Panc1 (cell line): ENCODE measurements around the gene PRLHR. TPM values are rescaled to one million over a fixed set of nuclear protein-coding genes. Genes with fewer than 3 reads are reported as not detected.

Experiments
- ATAC-seq: fragments of 200-7000 bp; cut with Tn5 transposase; 2 replicates; pipeline ENCODE4 v1.9.1; 2020; ENCODE audit warnings: mild to moderate bottlenecking, moderate library complexity
- BruUV-seq: library from RNA; stranded (reverse); fragments of 400-500 nt; replicated peaks from 2 replicates; lab custom pipeline; 2021; lab: Mats Ljungman, UMichigan
- CTCF ChIA-PET: fragments of 300-600 bp; sonication (Branson Sonifier 250); formaldehyde crosslinking; loops from one replicate; lab custom pipeline; 2022; ENCODE audit warnings: antibody characterized with exemption; lab: Charles Lee
- POLR2A ChIA-PET: fragments of 300-600 bp; sonication (Branson Sonifier 250); formaldehyde crosslinking; loops from one replicate; lab custom pipeline; 2022; ENCODE audit warnings: antibody characterized with exemption; lab: Charles Lee
- DNase-seq: peaks from one replicate; pipeline ENCODE4 v3.0.0-alpha.2; 2010; ENCODE audit warnings: low read depth, low spot score
- H3K27ac ChIP-seq: 2 replicates; pipeline ENCODE4 v1.5.1; 2011; ENCODE audit warnings: mild to moderate bottlenecking, low read length, inconsistent platforms
- H3K27me3 ChIP-seq: fragments of 200-500 bp; sonication (Bioruptor generic); 2 replicates; pipeline ENCODE4 v1.6.0; 2014; ENCODE audit warnings: low read length, inconsistent platforms; ENCODE audit not compliant: control insufficient read depth, insufficient read depth
- H3K36me3 ChIP-seq: fragments of 200-500 bp; sonication (Bioruptor generic); 2 replicates; pipeline ENCODE4 v1.5.1; 2014; ENCODE audit warnings: inconsistent platforms, mild to moderate bottlenecking, low read length, moderate library complexity; ENCODE audit not compliant: control insufficient read depth, insufficient read depth
- H3K4me1 ChIP-seq: 2 replicates; pipeline ENCODE4 v1.5.1; 2011; ENCODE audit warnings: inconsistent platforms, mild to moderate bottlenecking, low read length, moderate library complexity; ENCODE audit not compliant: control insufficient read depth, insufficient read depth
- H3K4me3 ChIP-seq, 2 experiments: 2 replicates each; pipeline ENCODE4 v1.5.1; 2011 to 2012; ENCODE audit warnings: low read depth in 2 of 2, low read length in 2 of 2, mild to moderate bottlenecking in 2 of 2, inconsistent platforms in 1 of 2, moderate library complexity in 1 of 2
- H3K9me3 ChIP-seq: fragments of 200-500 bp; sonication (Bioruptor generic); 2 replicates; pipeline ENCODE4 v1.5.1; 2014; ENCODE audit warnings: low read depth, mild to moderate bottlenecking, inconsistent platforms, low read length, moderate library complexity; ENCODE audit not compliant: control insufficient read depth, insufficient read depth
- POLR2AphosphoS5 ChIP-seq: IDR thresholded peaks from 2 replicates; pipeline ENCODE4 v1.6.1; 2012; ENCODE audit warnings: mild to moderate bottlenecking, low read depth, low read length, moderate library complexity
- SIN3A ChIP-seq: IDR thresholded peaks from 2 replicates; pipeline ENCODE4 v1.6.1; 2012; ENCODE audit warnings: low read depth, mild to moderate bottlenecking, low read length, moderate library complexity, borderline replicate concordance; ENCODE audit not compliant: insufficient read depth
- TCF7L2 ChIP-seq: IDR thresholded peaks from 2 replicates; pipeline ENCODE4 v1.6.1; 2011; ENCODE audit warnings: mild to moderate bottlenecking, low read depth, low read length, inconsistent platforms
- in situ Hi-C: cut with HindIII; loops from 2 replicates; pipeline ENCODE4 v1.10.0; 2016; ENCODE audit warnings: low sequenced_read_pairs, low pct_unique_long_range_greater_than_20kb
- intact Hi-C: fragments of 100-400 bp; cut with micrococcal nuclease; formaldehyde crosslinking; loops from one replicate; pipeline ENCODE4 v1.10.0; 2022; ENCODE audit not compliant: unreplicated experiment
- total RNA-seq: library from RNA; stranded (reverse); gene quantifications from one replicate; pipeline ENCODE4 v1.2.1, GENCODE V29; 2021; ENCODE audit not compliant: unreplicated experiment
- TF ChIP-seq, protein P1 (sequence below), 2 experiments: IDR thresholded peaks; 2 replicates each; pipeline ENCODE4 v1.6.1; 2011 to 2012; ENCODE audit warnings: low read depth in 2 of 2, control low read depth in 1 of 2, low read length in 1 of 2, mild to moderate bottlenecking in 1 of 2, moderate library complexity in 1 of 2; ENCODE audit not compliant: insufficient read depth in 1 of 2
- TF ChIP-seq, protein P2 (sequence below): fragments of 450-650 bp; IDR thresholded peaks from 2 replicates; pipeline ENCODE4 v1.5.1; 2017; ENCODE audit warnings: mild to moderate bottlenecking

Gene PRLHR
- total RNA-seq, 1 experiment from 2014 or later: not detected

DNA sequence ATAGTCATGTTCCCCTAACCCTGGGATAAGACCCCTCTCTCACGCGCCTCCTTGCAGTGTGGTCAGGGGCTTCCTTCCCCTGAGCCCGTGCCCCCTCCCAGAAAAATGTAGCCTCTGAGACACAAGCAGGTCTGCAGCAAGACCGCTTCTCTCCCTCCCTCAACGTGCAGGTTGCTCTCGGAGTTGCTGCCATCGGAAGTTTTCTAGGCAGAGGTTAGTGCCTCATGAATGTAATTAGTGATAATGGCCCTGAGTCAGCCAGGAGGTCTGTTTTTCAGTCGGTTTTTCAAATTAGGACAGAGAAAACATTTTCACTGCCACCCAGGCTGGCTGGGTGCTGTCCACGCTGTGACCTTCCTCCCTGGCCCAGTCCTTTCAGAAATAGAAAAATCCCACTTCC lies 43.2 kb upstream of the PRLHR start:
- in situ Hi-C loops: no loop called here
- ATAC-seq: no peak

DNA sequence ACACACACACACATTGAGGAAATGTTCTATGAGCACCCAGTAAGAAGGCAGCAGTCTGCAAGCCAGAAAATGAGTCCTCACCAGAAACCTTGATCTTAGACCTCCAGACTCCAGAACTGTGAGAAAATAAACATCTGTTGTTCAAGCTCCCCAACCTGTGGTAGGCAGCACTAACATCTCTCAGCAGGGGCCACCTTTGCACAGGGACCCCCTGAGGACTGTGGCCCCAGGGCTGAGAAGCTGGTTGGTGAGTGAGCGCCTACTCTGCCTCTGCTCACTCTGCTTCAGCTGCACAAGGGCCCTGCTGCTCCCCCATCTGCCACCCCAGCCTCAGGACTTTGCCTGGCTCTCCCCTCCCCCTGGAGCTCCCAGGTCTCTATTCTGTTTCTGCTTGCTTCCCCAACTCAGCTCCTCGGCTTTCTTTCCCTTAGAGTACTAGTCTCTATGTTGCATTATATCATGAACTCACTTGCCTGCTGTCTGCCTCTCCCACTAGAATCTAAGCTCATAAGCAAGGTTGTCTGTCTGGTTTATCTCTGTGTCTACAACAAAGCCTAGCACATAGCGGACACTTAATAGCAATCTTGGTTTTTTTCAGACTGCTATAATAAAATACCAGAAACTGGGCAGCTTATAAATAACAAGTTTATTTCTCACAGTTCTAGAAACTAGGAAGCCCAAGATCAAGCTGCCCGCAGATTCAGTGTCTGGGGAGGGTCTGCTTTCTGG lies 40.4 kb upstream of the PRLHR start:
- TF ChIP-seq POLR2AphosphoS5: no peak
- no peak for TF ChIP-seq TCF7L2
- TF ChIP-seq, protein P1, sequence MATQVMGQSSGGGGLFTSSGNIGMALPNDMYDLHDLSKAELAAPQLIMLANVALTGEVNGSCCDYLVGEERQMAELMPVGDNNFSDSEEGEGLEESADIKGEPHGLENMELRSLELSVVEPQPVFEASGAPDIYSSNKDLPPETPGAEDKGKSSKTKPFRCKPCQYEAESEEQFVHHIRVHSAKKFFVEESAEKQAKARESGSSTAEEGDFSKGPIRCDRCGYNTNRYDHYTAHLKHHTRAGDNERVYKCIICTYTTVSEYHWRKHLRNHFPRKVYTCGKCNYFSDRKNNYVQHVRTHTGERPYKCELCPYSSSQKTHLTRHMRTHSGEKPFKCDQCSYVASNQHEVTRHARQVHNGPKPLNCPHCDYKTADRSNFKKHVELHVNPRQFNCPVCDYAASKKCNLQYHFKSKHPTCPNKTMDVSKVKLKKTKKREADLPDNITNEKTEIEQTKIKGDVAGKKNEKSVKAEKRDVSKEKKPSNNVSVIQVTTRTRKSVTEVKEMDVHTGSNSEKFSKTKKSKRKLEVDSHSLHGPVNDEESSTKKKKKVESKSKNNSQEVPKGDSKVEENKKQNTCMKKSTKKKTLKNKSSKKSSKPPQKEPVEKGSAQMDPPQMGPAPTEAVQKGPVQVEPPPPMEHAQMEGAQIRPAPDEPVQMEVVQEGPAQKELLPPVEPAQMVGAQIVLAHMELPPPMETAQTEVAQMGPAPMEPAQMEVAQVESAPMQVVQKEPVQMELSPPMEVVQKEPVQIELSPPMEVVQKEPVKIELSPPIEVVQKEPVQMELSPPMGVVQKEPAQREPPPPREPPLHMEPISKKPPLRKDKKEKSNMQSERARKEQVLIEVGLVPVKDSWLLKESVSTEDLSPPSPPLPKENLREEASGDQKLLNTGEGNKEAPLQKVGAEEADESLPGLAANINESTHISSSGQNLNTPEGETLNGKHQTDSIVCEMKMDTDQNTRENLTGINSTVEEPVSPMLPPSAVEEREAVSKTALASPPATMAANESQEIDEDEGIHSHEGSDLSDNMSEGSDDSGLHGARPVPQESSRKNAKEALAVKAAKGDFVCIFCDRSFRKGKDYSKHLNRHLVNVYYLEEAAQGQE (IDR thresholded peaks at IDR 0.05; ENCODE audit: insufficient read depth in 1 of 2, low read depth in 2 of 2, low read length in 1 of 2): no peak
- no peak for DNase-seq
- no TSS peak for BruUV-seq
- H3K9me3 ChIP-seq: no peaks in the 10 kb centered on the region
- in situ Hi-C loops (no loop called here), intact Hi-C loops (no loop called here)
- POLR2A ChIA-PET: no interaction called here
- no peak for ATAC-seq
- H3K4me3 ChIP-seq: no peak overlapping the region
- peaks cover 20% of the 10 kb centered on the region for H3K27me3 ChIP-seq
- H3K27ac ChIP-seq: no peak overlapping the region
- no peaks in the 10 kb centered on the region for H3K4me1 ChIP-seq
- no peaks in the 10 kb centered on the region for H3K36me3 ChIP-seq
- CTCF ChIA-PET: no interaction called here

More for the DNA sequence above, 43.2 kb upstream of the PRLHR start:
- no peak overlapping the region for H3K27ac ChIP-seq
- H3K9me3 ChIP-seq: no peaks in the 10 kb centered on the region
- ChIA-PET CTCF (no interaction called here), POLR2A (no interaction called here)
- H3K27me3 ChIP-seq: peaks cover 15% of the 10 kb centered on the region
- H3K4me3 ChIP-seq: no peak overlapping the region
- intact Hi-C loops: no loop called here
- BruUV-seq: no TSS peak
- DNase-seq: no peak
- no peaks in the 10 kb centered on the region for H3K4me1 ChIP-seq
- TF ChIP-seq, protein P1 (IDR thresholded peaks at IDR 0.05; ENCODE audit: insufficient read depth in 1 of 2, low read depth in 2 of 2, low read length in 1 of 2): no peak
- TF ChIP-seq TCF7L2: no peak
- H3K36me3 ChIP-seq: no peaks in the 10 kb centered on the region

DNA sequence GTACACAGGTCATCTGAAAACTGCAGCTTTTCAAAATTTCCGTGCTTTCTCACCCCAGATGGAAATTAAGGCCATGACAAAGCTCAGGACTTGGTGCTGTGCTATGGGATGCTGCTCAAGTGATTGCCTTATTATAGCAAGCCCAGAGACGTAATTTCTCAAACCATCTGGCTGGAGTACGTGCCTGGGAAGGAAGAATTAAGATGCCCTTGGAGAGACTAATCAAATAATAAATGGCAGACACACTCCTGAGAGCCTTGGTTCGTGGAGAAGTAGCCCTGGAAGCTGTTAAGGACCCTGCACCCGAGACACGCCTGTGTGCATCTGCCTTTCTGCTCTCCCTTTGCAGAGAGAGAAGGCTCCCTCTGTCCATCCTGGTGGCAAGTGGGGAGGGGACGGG lies 38.3 kb upstream of the PRLHR start:
- TF ChIP-seq POLR2AphosphoS5 (no peak), SIN3A (no peak), TCF7L2 (no peak)
- TF ChIP-seq, protein P2, sequence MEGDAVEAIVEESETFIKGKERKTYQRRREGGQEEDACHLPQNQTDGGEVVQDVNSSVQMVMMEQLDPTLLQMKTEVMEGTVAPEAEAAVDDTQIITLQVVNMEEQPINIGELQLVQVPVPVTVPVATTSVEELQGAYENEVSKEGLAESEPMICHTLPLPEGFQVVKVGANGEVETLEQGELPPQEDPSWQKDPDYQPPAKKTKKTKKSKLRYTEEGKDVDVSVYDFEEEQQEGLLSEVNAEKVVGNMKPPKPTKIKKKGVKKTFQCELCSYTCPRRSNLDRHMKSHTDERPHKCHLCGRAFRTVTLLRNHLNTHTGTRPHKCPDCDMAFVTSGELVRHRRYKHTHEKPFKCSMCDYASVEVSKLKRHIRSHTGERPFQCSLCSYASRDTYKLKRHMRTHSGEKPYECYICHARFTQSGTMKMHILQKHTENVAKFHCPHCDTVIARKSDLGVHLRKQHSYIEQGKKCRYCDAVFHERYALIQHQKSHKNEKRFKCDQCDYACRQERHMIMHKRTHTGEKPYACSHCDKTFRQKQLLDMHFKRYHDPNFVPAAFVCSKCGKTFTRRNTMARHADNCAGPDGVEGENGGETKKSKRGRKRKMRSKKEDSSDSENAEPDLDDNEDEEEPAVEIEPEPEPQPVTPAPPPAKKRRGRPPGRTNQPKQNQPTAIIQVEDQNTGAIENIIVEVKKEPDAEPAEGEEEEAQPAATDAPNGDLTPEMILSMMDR: no peak
- no peak overlapping the region for H3K4me3 ChIP-seq
- intact Hi-C loops (no loop called here), in situ Hi-C loops (no loop called here)
- H3K27me3 ChIP-seq: peaks cover 16% of the 10 kb centered on the region
- H3K9me3 ChIP-seq: no peaks in the 10 kb centered on the region
- DNase-seq: no peak
- H3K27ac ChIP-seq: no peak overlapping the region
- ATAC-seq: no peak
- no peaks in the 10 kb centered on the region for H3K36me3 ChIP-seq
- CTCF ChIA-PET: no interaction called here
- no peaks in the 10 kb centered on the region for H3K4me1 ChIP-seq
- POLR2A ChIA-PET: interaction anchor here (0.5 kb wide), 1 partner anchor 70 kb away, joined by 3 read pairs; no protein-coding TSS in a partner anchor
- BruUV-seq: no TSS peak
